MM.1S (cell line): ENCODE data around the gene UTP25.

ENCODE experiments used
- EZH2 ChIP-seq: fragments of 300-600 bp; sonication (generic); optimal IDR thresholded peaks from 2 replicates; pipeline ENCODE3; 2017; ENCODE audit warnings: low read depth, mild to moderate bottlenecking, antibody characterized with exemption, low read length, mixed read lengths
- EZH2phosphoT487 ChIP-seq: fragments of 300-600 bp; sonication (generic); IDR thresholded peaks from 2 replicates; pipeline ENCODE4 v1.6.1; 2018; ENCODE audit warnings: antibody characterized with exemption, low read length
- TF ChIP-seq, protein P1 (sequence below): fragments of 300-600 bp; sonication (generic); IDR thresholded peaks from 2 replicates; pipeline ENCODE4 v1.5.1; 2016; ENCODE audit warnings: antibody characterized with exemption, low read length, mixed read lengths

DNA sequence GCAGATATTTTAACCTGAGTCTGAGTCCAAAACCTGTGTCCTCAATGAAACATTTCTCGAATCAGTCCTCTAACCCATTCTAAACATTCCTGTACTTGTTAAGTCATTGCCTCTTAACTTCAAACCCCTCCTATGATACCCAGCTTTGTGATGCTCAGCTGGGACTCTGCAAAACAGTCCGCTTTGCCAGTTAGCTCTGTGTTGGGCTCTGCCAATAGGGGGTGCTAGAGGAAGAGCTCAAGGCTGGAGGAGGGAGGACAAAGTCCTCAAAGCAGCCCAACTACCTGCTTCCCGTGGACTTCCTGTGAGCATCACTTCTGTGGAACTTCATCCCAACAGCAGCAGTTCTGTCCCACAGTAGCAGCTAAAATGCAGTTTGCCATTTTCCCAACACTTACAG is 72.2 kb downstream of the UTP25 start:
- no peak for TF ChIP-seq EZH2
- TF ChIP-seq, protein P1, sequence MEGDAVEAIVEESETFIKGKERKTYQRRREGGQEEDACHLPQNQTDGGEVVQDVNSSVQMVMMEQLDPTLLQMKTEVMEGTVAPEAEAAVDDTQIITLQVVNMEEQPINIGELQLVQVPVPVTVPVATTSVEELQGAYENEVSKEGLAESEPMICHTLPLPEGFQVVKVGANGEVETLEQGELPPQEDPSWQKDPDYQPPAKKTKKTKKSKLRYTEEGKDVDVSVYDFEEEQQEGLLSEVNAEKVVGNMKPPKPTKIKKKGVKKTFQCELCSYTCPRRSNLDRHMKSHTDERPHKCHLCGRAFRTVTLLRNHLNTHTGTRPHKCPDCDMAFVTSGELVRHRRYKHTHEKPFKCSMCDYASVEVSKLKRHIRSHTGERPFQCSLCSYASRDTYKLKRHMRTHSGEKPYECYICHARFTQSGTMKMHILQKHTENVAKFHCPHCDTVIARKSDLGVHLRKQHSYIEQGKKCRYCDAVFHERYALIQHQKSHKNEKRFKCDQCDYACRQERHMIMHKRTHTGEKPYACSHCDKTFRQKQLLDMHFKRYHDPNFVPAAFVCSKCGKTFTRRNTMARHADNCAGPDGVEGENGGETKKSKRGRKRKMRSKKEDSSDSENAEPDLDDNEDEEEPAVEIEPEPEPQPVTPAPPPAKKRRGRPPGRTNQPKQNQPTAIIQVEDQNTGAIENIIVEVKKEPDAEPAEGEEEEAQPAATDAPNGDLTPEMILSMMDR, result peak; percentile 66
- TF ChIP-seq EZH2phosphoT487, result no peak
